ENCODE data around the gene AKR1E2. TPM values are rescaled to one million over a fixed set of nuclear protein-coding genes. Genes with fewer than 3 reads are reported as not detected.

AKR1E2 gene
- total and polyA plus RNA-seq, 2 donors (not counting 3 experiments of a cell fraction or from before 2014, with no cell fraction given): 4.0 to 8.2 TPM

- no peaks in the 10 kb centered on the region for H3K36me3 ChIP-seq (ENCODE audit: control insufficient read depth in 2 of 2, extremely low read depth in 1 of 2, insufficient read depth in 2 of 2, low read length in 2 of 2)
Measured at GRCh38 chr10:4790045-4790444, 36.0 kb upstream of the AKR1E2 start.

More at GRCh38 chr10:4790045-4790444, 36.0 kb upstream of the AKR1E2 start:
- H4K20me1 ChIP-seq (replicated peaks; ENCODE audit: control insufficient read depth, extremely low read depth, insufficient read depth, low read length): no peaks in the 10 kb centered on the region
- H2AFZ ChIP-seq (ENCODE audit: low read depth, low read length): no peak overlapping the region
- H3K9me1 ChIP-seq (replicated peaks; ENCODE audit: control insufficient read depth, extremely low read depth, insufficient read depth, low read length): no peaks in the 10 kb centered on the region
- H3K4me3 ChIP-seq (replicated peaks in 1 of 3; ENCODE audit: insufficient read depth in 1 of 3, low read depth in 1 of 3, low read length in 3 of 3): no peak overlapping the region
- FAIRE-seq: no peak
- no TSS peak for BruUV-seq (replicated peaks)
- no peak overlapping the region for H3K9ac ChIP-seq (replicated peaks; ENCODE audit: extremely low read depth, insufficient read depth, low read length)
- TF ChIP-seq POLR2AphosphoS5 (IDR thresholded peaks at IDR 0.05; ENCODE audit: insufficient read depth, low read depth, low read length): no peak
- no peak for TF ChIP-seq POLR2A (IDR thresholded peaks at IDR 0.05; ENCODE audit: low read depth, low read length)
- TF ChIP-seq EZH2 (IDR thresholded peaks at IDR 0.05; ENCODE audit: borderline replicate concordance, low read depth, low read length, severe bottlenecking): no peak
- no peak for TF ChIP-seq MYC (IDR thresholded peaks at IDR 0.05; ENCODE audit: low read depth, low read length)
- TF ChIP-seq GATA2 (IDR thresholded peaks at IDR 0.05; ENCODE audit: insufficient read depth, insufficient read length, low read depth, low read length): no peak
- TF ChIP-seq, protein P1, sequence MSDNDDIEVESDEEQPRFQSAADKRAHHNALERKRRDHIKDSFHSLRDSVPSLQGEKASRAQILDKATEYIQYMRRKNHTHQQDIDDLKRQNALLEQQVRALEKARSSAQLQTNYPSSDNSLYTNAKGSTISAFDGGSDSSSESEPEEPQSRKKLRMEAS (IDR thresholded peaks at IDR 0.05; ENCODE audit: insufficient read depth, insufficient read length): no peak
- TF ChIP-seq FOS (IDR thresholded peaks at IDR 0.05; ENCODE audit: borderline replicate concordance, insufficient read depth, low read length): no peak
- no peak for TF ChIP-seq JUN (IDR thresholded peaks at IDR 0.05; ENCODE audit: borderline replicate concordance, insufficient read depth, insufficient read length, low read depth)
- no peak for TF ChIP-seq CTCF (IDR thresholded peaks at IDR 0.05; ENCODE audit: extremely low read depth in 1 of 2, insufficient read depth in 1 of 2, low read depth in 1 of 2, low read length in 2 of 2)
- POLR2A ChIA-PET: no interaction called here
- H3K27ac ChIP-seq (ENCODE audit: insufficient read depth, low read depth, low read length): no peak overlapping the region
- H3K4me1 ChIP-seq (ENCODE audit: control insufficient read depth, extremely low read depth, insufficient read depth, low read length): no peaks in the 10 kb centered on the region
- no peaks in the 10 kb centered on the region for H3K27me3 ChIP-seq (ENCODE audit: control insufficient read depth in 2 of 2, insufficient read depth in 2 of 2, low read length in 2 of 2)
- H3K79me2 ChIP-seq (ENCODE audit: control insufficient read depth, insufficient read depth, low read length): no peaks in the 10 kb centered on the region
- intact Hi-C loops (cut with micrococcal nuclease): no loop called here
- H3K4me2 ChIP-seq (ENCODE audit: insufficient read depth, low read length): no peak overlapping the region
- H3K9me3 ChIP-seq (replicated peaks; ENCODE audit: control insufficient read depth, insufficient read depth, low read length): no peaks in the 10 kb centered on the region
- dilution Hi-C loops (cut with MboI; ENCODE audit: extremely low pct_ligation_motif_present, low sequenced_read_pairs): no loop called here
- DNase-seq (ENCODE audit: low read depth, low spot score): no peak
- CTCF ChIA-PET: interaction anchor here (1.1 to 1.9 kb wide), 3 partner anchors 9 to 25 kb away, joined by 3 to 7 read pairs (median 4); no protein-coding TSS in a partner anchor
